Subcutaneous abdominal adipose tissue (tissue), 5 donors: ENCODE results near the gene PHYKPL.
A peak's percentile ranks its signal among the peaks of the same experiment; 100 is the strongest.

Experiments used
- H3K27ac ChIP-seq: one replicate; pipeline ENCODE4 v1.7.0; 2013; ENCODE audit warnings: low read depth, mild to moderate bottlenecking, inconsistent platforms, low read length, moderate library complexity
- H3K27me3 ChIP-seq, 5 donors: one replicate each; pipeline ENCODE4 v1.7.0; 2013; ENCODE audit warnings: low read length in 5 of 5, inconsistent platforms in 1 of 5; ENCODE audit not compliant: control insufficient read depth in 5 of 5, insufficient read depth in 4 of 5
- H3K36me3 ChIP-seq, 5 donors: one replicate each; pipeline ENCODE4 v1.7.0; 2013; ENCODE audit warnings: low read length in 5 of 5; ENCODE audit not compliant: control insufficient read depth in 5 of 5, insufficient read depth in 5 of 5
- H3K4me1 ChIP-seq, 5 donors: one replicate each; pipeline ENCODE4 v1.7.0; 2013; ENCODE audit warnings: low read length in 5 of 5, mild to moderate bottlenecking in 3 of 5, moderate library complexity in 1 of 5; ENCODE audit not compliant: control insufficient read depth in 5 of 5, insufficient read depth in 5 of 5
- H3K4me3 ChIP-seq, 5 donors: one replicate each; pipeline ENCODE4 v1.7.0; 2013; ENCODE audit warnings: low read length in 5 of 5, low read depth in 1 of 5
- H3K9ac ChIP-seq, 5 donors: one replicate each; pipeline ENCODE4 v1.7.0; 2013; ENCODE audit warnings: low read length in 5 of 5, mild to moderate bottlenecking in 4 of 5, moderate library complexity in 3 of 5
- H3K9me3 ChIP-seq, 5 donors: one replicate each; pipeline ENCODE4 v1.7.0; 2013; ENCODE audit warnings: low read length in 5 of 5; ENCODE audit not compliant: control insufficient read depth in 5 of 5
- donor health status: healthy.
- donor health status: healthy.
- donor health status: healthy.
- donor health status: healthy.
- donor health status: healthy.

Gene PHYKPL

GRCh38 chr5:178216779-178217178, 15.8 kb downstream of the PHYKPL start:
- Histone ChIP-seq H3K27ac (no peak overlapping the region), H3K4me3 (no peak overlapping the region), H3K9me3 (no peaks in the 10 kb centered on the region), H3K9ac (no peak overlapping the region), H3K27me3 (no peaks in the 10 kb centered on the region), H3K4me1 (peaks cover 0 to 10% (median 7%) of the 10 kb centered on the region in 5 donors), H3K36me3 (peaks cover 3 to 76% (median 64%) of the 10 kb centered on the region in 5 donors)

- Histone ChIP-seq H3K9me3 (no peaks in the 10 kb centered on the region), H3K27ac (no peak overlapping the region), H3K27me3 (no peaks in the 10 kb centered on the region), H3K9ac (no peak overlapping the region), H3K36me3 (peaks cover 3 to 76% (median 65%) of the 10 kb centered on the region in 5 donors), H3K4me3 (no peak overlapping the region), H3K4me1 (peaks cover 0 to 13% (median 8%) of the 10 kb centered on the region in 5 donors)
These were observed 16.5 kb downstream of the PHYKPL start for GRCh38 chr5:178216088-178216534.

- Histone ChIP-seq H3K4me3 (no peak overlapping the region), H3K27me3 (no peaks in the 10 kb centered on the region), H3K27ac (no peak overlapping the region), H3K36me3 (peaks cover 3 to 78% (median 69%) of the 10 kb centered on the region in 5 donors), H3K9me3 (no peaks in the 10 kb centered on the region), H3K9ac (peak overlapping the region in 1 of 5 donors; percentile 43), H3K4me1 (peaks cover 0 to 13% (median 8%) of the 10 kb centered on the region in 5 donors)
These were observed 17.2 kb downstream of the PHYKPL start for GRCh38 chr5:178215280-178216002.

- no peaks in the 10 kb centered on the region for H3K9me3 ChIP-seq
- peaks cover 3 to 86% (median 78%) of the 10 kb centered on the region in 5 donors for H3K36me3 ChIP-seq
- H3K9ac ChIP-seq, result no peak overlapping the region
- H3K27ac ChIP-seq, result no peak overlapping the region
- H3K27me3 ChIP-seq, result no peaks in the 10 kb centered on the region
- no peak overlapping the region for H3K4me3 ChIP-seq
- peaks cover 0 to 13% (median 8%) of the 10 kb centered on the region in 5 donors for H3K4me1 ChIP-seq
These were observed 18.3 kb downstream of the PHYKPL start for GRCh38 chr5:178214160-178214803.

- Histone ChIP-seq H3K9me3 (no peaks in the 10 kb centered on the region), H3K4me1 (peaks cover 0 to 13% (median 8%) of the 10 kb centered on the region in 5 donors), H3K36me3 (peaks cover 3 to 90% (median 81%) of the 10 kb centered on the region in 5 donors), H3K9ac (no peak overlapping the region), H3K4me3 (no peak overlapping the region), H3K27ac (no peak overlapping the region), H3K27me3 (no peaks in the 10 kb centered on the region)
These were observed 18.9 kb downstream of the PHYKPL start for GRCh38 chr5:178213748-178214151.

- H3K9me3 ChIP-seq, result no peaks in the 10 kb centered on the region
- peaks cover 0 to 13% (median 10%) of the 10 kb centered on the region in 5 donors for H3K4me1 ChIP-seq
- peaks cover 4 to 92% (median 88%) of the 10 kb centered on the region in 5 donors for H3K36me3 ChIP-seq
- H3K27me3 ChIP-seq, result no peaks in the 10 kb centered on the region
- H3K9ac ChIP-seq, result no peak overlapping the region
- H3K27ac ChIP-seq, result no peak overlapping the region
- H3K4me3 ChIP-seq, result no peak overlapping the region
These were observed 19.6 kb downstream of the PHYKPL start for GRCh38 chr5:178213003-178213461.

GRCh38 chr5:178212241-178213002, 20.2 kb downstream of the PHYKPL start:
- H3K27me3 ChIP-seq, result no peaks in the 10 kb centered on the region
- H3K36me3 ChIP-seq, result peaks cover 4 to 98% (median 94%) of the 10 kb centered on the region in 5 donors
- H3K4me3 ChIP-seq, result no peak overlapping the region
- H3K27ac ChIP-seq, result no peak overlapping the region
- peaks cover 0 to 15% (median 10%) of the 10 kb centered on the region in 5 donors for H3K4me1 ChIP-seq
- H3K9me3 ChIP-seq, result no peaks in the 10 kb centered on the region
- H3K9ac ChIP-seq, result no peak overlapping the region

GRCh38 chr5:178211095-178212048, 21.2 kb downstream of the PHYKPL start:
- Histone ChIP-seq H3K9ac (no peak overlapping the region), H3K4me3 (no peak overlapping the region), H3K9me3 (no peaks in the 10 kb centered on the region), H3K36me3 (peaks cover 4 to 100% (median 99%) of the 10 kb centered on the region in 5 donors), H3K4me1 (peaks cover under 1 to 25% (median 20%) of the 10 kb centered on the region in 5 donors), H3K27me3 (no peaks in the 10 kb centered on the region), H3K27ac (no peak overlapping the region)

- Histone ChIP-seq H3K9me3 (no peaks in the 10 kb centered on the region), H3K4me3 (no peak overlapping the region), H3K27ac (no peak overlapping the region), H3K9ac (no peak overlapping the region), H3K27me3 (no peaks in the 10 kb centered on the region), H3K36me3 (peaks cover 4 to 98% (median 96%) of the 10 kb centered on the region in 5 donors), H3K4me1 (peaks cover 4 to 31% (median 26%) of the 10 kb centered on the region in 5 donors)
These were observed 21.9 kb downstream of the PHYKPL start for GRCh38 chr5:178210686-178211085.
